H1 (cell line): ENCODE results near the gene FAM162A.

ENCODE experiments used
- EZH2 ChIP-seq: fragments of 200-600 bp; sonication (generic); IDR thresholded peaks from 2 replicates; pipeline ENCODE4 v1.7.1; 2012; ENCODE audit warnings: low read depth, mild to moderate bottlenecking, moderate library complexity, low read length, inconsistent platforms; ENCODE audit not compliant: severe bottlenecking
- TBP ChIP-seq: IDR thresholded peaks from 2 replicates; pipeline ENCODE4 v1.6.1; 2011; ENCODE audit warnings: low read depth, low read length, improper control_type of control experiment

DNA sequence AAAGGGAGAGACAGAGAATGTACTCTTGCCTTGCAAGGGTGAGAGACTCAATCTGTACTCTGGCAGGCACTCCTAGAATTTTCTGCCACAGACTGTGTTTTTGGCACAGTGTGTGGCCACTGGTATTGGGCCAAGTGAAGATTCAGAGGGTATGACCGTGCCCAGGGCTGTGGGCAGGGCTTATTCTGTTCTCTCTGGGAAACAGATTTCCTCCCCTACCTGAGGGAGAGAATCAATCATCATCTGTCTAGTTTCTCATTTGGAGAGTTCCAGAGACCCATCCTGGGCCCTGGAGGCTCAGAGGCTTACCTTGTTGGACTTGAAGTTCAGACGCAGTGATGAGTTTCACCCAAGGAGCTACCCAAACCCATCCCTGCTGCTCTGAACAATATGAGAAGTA lies 30.8 kb upstream of the FAM162A start:
- TF ChIP-seq TBP (no peak), EZH2 (no peak)
